K562 (cell line): Measurements from ENCODE around the gene IGLON5.

ENCODE experiments used
- ELF4 ChIP-seq: fragments of 450-650 bp; formaldehyde crosslinking; IDR thresholded peaks from 2 replicates; pipeline ENCODE4 v1.4.0; 2022; ENCODE audit warnings: missing genetic modification characterization
- FOS ChIP-seq: IDR thresholded peaks from 3 replicates; pipeline ENCODE4 v1.6.1; 2011; ENCODE audit not compliant: insufficient read length; ENCODE audit errors: extremely low read depth
- HNRNPK ChIP-seq: fragments of 200-400 bp; formaldehyde crosslinking; IDR thresholded peaks from one replicate; pipeline ENCODE4 v1.6.1; 2018; ENCODE audit warnings: mild to moderate bottlenecking, low read depth, low read length; ENCODE audit not compliant: poor library complexity, severe bottlenecking
- NUFIP1 ChIP-seq: fragments of 450-650 bp; IDR thresholded peaks from 2 replicates; pipeline ENCODE4 v1.6.1; 2018; ENCODE audit not compliant: partially characterized antibody
- PCBP2 ChIP-seq: fragments of 200-400 bp; formaldehyde crosslinking; IDR thresholded peaks from 2 replicates; pipeline ENCODE4 v1.6.1; 2018; ENCODE audit warnings: low read length, low read depth, mild to moderate bottlenecking, moderate library complexity; ENCODE audit not compliant: poor library complexity, severe bottlenecking
- REST ChIP-seq, 2 experiments: fragments of 450-650 bp; formaldehyde crosslinking in 1 of 2; IDR thresholded peaks; 2 replicates each; pipeline versions ENCODE4 v1.4.0 to v1.6.1; 2014 to 2020; ENCODE audit warnings: mild to moderate bottlenecking in 2 of 2, borderline replicate concordance in 1 of 2, low read depth in 1 of 2
- SMAD2 ChIP-seq: fragments of 150-350 bp; IDR thresholded peaks from 2 replicates; pipeline ENCODE4 v1.6.1; 2014; ENCODE audit warnings: low read depth, mild to moderate bottlenecking, low read length
- ZNF143 ChIP-seq: sonication (generic); formaldehyde crosslinking; IDR thresholded peaks from 2 replicates; pipeline ENCODE4 v1.9.0; 2022; ENCODE audit warnings: mild to moderate bottlenecking, missing genetic modification reagents
- ZNF384 ChIP-seq: IDR thresholded peaks from 2 replicates; pipeline ENCODE4 v1.6.1; 2012; ENCODE audit warnings: low read depth, low read length, improper control_type of control experiment
- TF ChIP-seq, protein P1 (sequence below), 3 experiments: IDR thresholded peaks in 2 of 3; conservative IDR thresholded peaks in 1 of 3; 2 replicates each; pipeline ENCODE4 v1.5.1; 2011 to 2012; ENCODE audit warnings: low read length in 3 of 3, mild to moderate bottlenecking in 3 of 3, control low read depth in 2 of 3, improper control_type of control experiment in 1 of 3, inconsistent platforms in 1 of 3, low read depth in 1 of 3, mixed read lengths in 1 of 3, moderate library complexity in 1 of 3; ENCODE audit not compliant: insufficient read depth in 2 of 3
- TF ChIP-seq, protein P2 (sequence below): fragments of 450-650 bp; IDR thresholded peaks from 2 replicates; pipeline ENCODE4 v1.6.1; 2016; ENCODE audit warnings: mild to moderate bottlenecking

DNA sequence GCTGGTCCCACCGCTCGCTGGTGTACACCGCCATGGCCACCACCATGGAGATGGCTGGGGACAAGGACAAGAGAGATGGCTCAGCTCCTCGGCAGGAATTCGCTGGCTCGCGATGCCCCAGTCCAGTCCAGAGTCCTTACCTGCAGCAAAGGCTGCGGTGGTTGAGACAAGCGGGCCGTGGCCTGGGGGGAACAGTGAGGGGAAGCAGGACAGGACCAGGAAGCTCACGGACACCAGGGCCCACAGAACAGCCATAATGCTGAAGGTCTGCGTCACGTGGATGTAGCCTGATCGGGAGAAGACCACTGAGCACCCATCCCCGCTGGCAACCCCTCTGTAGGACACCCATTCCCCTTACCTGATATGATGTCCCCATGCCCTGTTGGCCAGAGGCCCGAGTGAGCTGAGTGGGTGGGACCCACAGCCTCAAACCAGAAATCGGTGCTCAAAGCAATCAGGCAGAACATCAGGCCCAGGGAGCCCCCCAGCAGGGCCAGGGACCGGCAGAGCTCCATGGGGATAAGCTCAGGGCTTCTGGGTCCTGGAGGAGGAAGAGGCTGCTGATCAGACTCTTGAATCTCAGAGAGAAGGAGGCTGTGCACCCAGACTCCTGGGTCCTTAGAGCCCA is 60.7 kb downstream of the IGLON5 start:
- TF ChIP-seq NUFIP1 (no peak), ELF4 (CRISPR knock-in tag) (no peak), ZNF384 (no peak), ZNF143 (no peak), SMAD2 (no peak), HNRNPK (no peak), FOS (no peak), REST (IDR thresholded peaks at IDR 0.05; ENCODE audit: borderline replicate concordance) (no peak), REST (CRISPR knock-in tag; IDR thresholded peaks at IDR 0.05; ENCODE audit: low read depth) (no peak), PCBP2 (no peak)
- TF ChIP-seq, protein P1, sequence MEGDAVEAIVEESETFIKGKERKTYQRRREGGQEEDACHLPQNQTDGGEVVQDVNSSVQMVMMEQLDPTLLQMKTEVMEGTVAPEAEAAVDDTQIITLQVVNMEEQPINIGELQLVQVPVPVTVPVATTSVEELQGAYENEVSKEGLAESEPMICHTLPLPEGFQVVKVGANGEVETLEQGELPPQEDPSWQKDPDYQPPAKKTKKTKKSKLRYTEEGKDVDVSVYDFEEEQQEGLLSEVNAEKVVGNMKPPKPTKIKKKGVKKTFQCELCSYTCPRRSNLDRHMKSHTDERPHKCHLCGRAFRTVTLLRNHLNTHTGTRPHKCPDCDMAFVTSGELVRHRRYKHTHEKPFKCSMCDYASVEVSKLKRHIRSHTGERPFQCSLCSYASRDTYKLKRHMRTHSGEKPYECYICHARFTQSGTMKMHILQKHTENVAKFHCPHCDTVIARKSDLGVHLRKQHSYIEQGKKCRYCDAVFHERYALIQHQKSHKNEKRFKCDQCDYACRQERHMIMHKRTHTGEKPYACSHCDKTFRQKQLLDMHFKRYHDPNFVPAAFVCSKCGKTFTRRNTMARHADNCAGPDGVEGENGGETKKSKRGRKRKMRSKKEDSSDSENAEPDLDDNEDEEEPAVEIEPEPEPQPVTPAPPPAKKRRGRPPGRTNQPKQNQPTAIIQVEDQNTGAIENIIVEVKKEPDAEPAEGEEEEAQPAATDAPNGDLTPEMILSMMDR (IDR thresholded peaks at IDR 0.05 in 2 of 3, conservative IDR thresholded peaks at IDR 0.05 in 1 of 3; ENCODE audit: insufficient read depth in 2 of 3, low read depth in 1 of 3, low read length in 3 of 3): no peak
- TF ChIP-seq, protein P2, sequence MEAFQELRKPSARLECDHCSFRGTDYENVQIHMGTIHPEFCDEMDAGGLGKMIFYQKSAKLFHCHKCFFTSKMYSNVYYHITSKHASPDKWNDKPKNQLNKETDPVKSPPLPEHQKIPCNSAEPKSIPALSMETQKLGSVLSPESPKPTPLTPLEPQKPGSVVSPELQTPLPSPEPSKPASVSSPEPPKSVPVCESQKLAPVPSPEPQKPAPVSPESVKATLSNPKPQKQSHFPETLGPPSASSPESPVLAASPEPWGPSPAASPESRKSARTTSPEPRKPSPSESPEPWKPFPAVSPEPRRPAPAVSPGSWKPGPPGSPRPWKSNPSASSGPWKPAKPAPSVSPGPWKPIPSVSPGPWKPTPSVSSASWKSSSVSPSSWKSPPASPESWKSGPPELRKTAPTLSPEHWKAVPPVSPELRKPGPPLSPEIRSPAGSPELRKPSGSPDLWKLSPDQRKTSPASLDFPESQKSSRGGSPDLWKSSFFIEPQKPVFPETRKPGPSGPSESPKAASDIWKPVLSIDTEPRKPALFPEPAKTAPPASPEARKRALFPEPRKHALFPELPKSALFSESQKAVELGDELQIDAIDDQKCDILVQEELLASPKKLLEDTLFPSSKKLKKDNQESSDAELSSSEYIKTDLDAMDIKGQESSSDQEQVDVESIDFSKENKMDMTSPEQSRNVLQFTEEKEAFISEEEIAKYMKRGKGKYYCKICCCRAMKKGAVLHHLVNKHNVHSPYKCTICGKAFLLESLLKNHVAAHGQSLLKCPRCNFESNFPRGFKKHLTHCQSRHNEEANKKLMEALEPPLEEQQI: no peak
